ENCODE measurements around the gene PTGFRN. TPM values are rescaled to one million over a fixed set of nuclear protein-coding genes. Genes with fewer than 3 reads are reported as not detected.

The PTGFRN gene
- total and polyA plus RNA-seq, 7 donors: 6.6 to 179 (median 77.3) TPM

GRCh38 chr1:116911779-116912469 lies 2.2 kb downstream of the PTGFRN start:
- Histone ChIP-seq H3K27me3 (no peaks in the 10 kb centered on the region), H3K4me3 (peak overlapping the region in 3 of 4 donors; percentile 65 to 88 (median 76)), H3K36me3 (no peaks in the 10 kb centered on the region), H3K27ac (peak overlapping the region; percentile 92 to 98 (median 94)), H3K4me1 (peaks cover 0 to 74% (median 69%) of the 10 kb centered on the region in 4 donors), H3K9me3 (no peaks in the 10 kb centered on the region)
- DNase-seq: peak; percentile 55
- TF ChIP-seq POLR2A (IDR thresholded peaks at IDR 0.05) (no peak), EP300 (IDR thresholded peaks at IDR 0.05) (no peak), POLR2AphosphoS5 (IDR thresholded peaks at IDR 0.05) (no peak), CTCF (IDR thresholded peaks at IDR 0.05) (no peak)
- WGBS, 2 donors: 54 to 80% methylated on average over 6 of the region's 6 CpGs
- intact Hi-C loops (cut with DNase I): loop anchor here (1.0 to 10.0 kb wide), 6 partner anchors 40 to 913 kb away; partner anchors contain the start of genes ATP1A1 and MAN1A2

- peak; percentile 45 for DNase-seq
- intact Hi-C loops (cut with DNase I): loop anchor here (5.0 to 10.0 kb wide), 5 partner anchors 39 to 912 kb away; partner anchors contain the start of genes ATP1A1 and MAN1A2
- 96 to 97% methylated on average over 2 of the region's 2 CpGs for WGBS, 2 donors
Measured at GRCh38 chr1:116912846-116913245, 3.1 kb downstream of the PTGFRN start.

GRCh38 chr1:116913941-116914340 lies 4.2 kb downstream of the PTGFRN start:
- Histone ChIP-seq H3K9me3 (no peaks in the 10 kb centered on the region), H3K27ac (peak overlapping the region; percentile 85 to 98 (median 93)), H3K36me3 (no peaks in the 10 kb centered on the region), H3K27me3 (no peaks in the 10 kb centered on the region), H3K4me3 (no peak overlapping the region), H3K4me1 (peaks cover 0 to 85% (median 77%) of the 10 kb centered on the region in 4 donors)
- DNase-seq: no peak
- 89 to 91% methylated on average over 4 of the region's 4 CpGs for WGBS, 2 donors
- intact Hi-C loops (cut with DNase I): loop anchor here (5.0 to 10.0 kb wide), 5 partner anchors 38 to 911 kb away; partner anchors contain the start of genes ATP1A1 and MAN1A2
- TF ChIP-seq EP300 (IDR thresholded peaks at IDR 0.05) (no peak), CTCF (IDR thresholded peaks at IDR 0.05) (no peak), POLR2AphosphoS5 (IDR thresholded peaks at IDR 0.05) (no peak), POLR2A (IDR thresholded peaks at IDR 0.05) (no peak)

More at GRCh38 chr1:116912846-116913245, 3.1 kb downstream of the PTGFRN start:
- H3K9me3 ChIP-seq: no peaks in the 10 kb centered on the region
- peak overlapping the region; percentile 92 to 98 (median 94) for H3K27ac ChIP-seq
- H3K4me3 ChIP-seq: no peak overlapping the region
- H3K36me3 ChIP-seq: no peaks in the 10 kb centered on the region
- peaks cover 0 to 83% (median 77%) of the 10 kb centered on the region in 4 donors for H3K4me1 ChIP-seq
- TF ChIP-seq POLR2AphosphoS5 (IDR thresholded peaks at IDR 0.05) (no peak), EP300 (IDR thresholded peaks at IDR 0.05) (no peak), POLR2A (IDR thresholded peaks at IDR 0.05) (no peak), CTCF (IDR thresholded peaks at IDR 0.05) (no peak)
- no peaks in the 10 kb centered on the region for H3K27me3 ChIP-seq

- H3K9me3 ChIP-seq: no peaks in the 10 kb centered on the region
- WGBS, 2 donors: 51 to 81% methylated on average over 7 of the region's 7 CpGs
- H3K27me3 ChIP-seq: no peaks in the 10 kb centered on the region
- H3K4me3 ChIP-seq: peak overlapping the region in 3 of 4 donors; percentile 29 to 39 (median 31)
- no peak for DNase-seq
- intact Hi-C loops (cut with DNase I): loop anchor here (5.0 to 10.0 kb wide), 5 partner anchors 38 to 910 kb away; partner anchors contain the start of genes ATP1A1 and MAN1A2
- H3K36me3 ChIP-seq: no peaks in the 10 kb centered on the region
- peak overlapping the region; percentile 85 to 98 (median 93) for H3K27ac ChIP-seq
- peaks cover 0 to 82% (median 77%) of the 10 kb centered on the region in 4 donors for H3K4me1 ChIP-seq
- peak in 2 of 4 donors; percentile 17 to 27 for TF ChIP-seq POLR2AphosphoS5 (IDR thresholded peaks at IDR 0.05)
- no peak for TF ChIP-seq POLR2A (IDR thresholded peaks at IDR 0.05)
Measured at GRCh38 chr1:116914667-116915066, 5.0 kb downstream of the PTGFRN start.

- TF ChIP-seq POLR2A (IDR thresholded peaks at IDR 0.05) (no peak), EP300 (IDR thresholded peaks at IDR 0.05) (peak in 2 of 4 donors; percentile 27 to 83), POLR2AphosphoS5 (IDR thresholded peaks at IDR 0.05) (peak; percentile 34 to 83 (median 63)), CTCF (IDR thresholded peaks at IDR 0.05) (no peak)
- Histone ChIP-seq H3K4me3 (peak overlapping the region in 3 of 4 donors; percentile 29 to 39 (median 31)), H3K36me3 (no peaks in the 10 kb centered on the region), H3K27ac (peak overlapping the region; percentile 85 to 98 (median 93)), H3K27me3 (no peaks in the 10 kb centered on the region), H3K4me1 (peaks cover 0 to 86% (median 81%) of the 10 kb centered on the region in 4 donors), H3K9me3 (no peaks in the 10 kb centered on the region)
- 17 to 58% methylated on average over 7 of the region's 7 CpGs for WGBS, 2 donors
- intact Hi-C loops (cut with DNase I): loop anchor here (10.0 kb wide), 2 partner anchors 540 to 910 kb away; partner anchors contain the start of gene ATP1A1
- DNase-seq: peak; percentile 72
Measured at GRCh38 chr1:116915086-116915661, 5.5 kb downstream of the PTGFRN start.

Measured in sigmoid colon (tissue), 7 donors.